Smooth muscle cell of the coronary artery (primary cell): ENCODE measurements around the gene CLEC5A. TPM values are rescaled to one million over a fixed set of nuclear protein-coding genes. Genes with fewer than 3 reads are reported as not detected.

Source experiments
- total RNA-seq: library from RNA; depleted of rRNA; stranded (reverse); fragments of >200 nt; gene quantifications from 2 replicates; pipeline ENCODE4 v1.2.3, GENCODE V29; 2014; ENCODE audit warnings: low replicate concordance

The CLEC5A gene
- total RNA-seq = not detected in 2 replicates

GRCh38 chr7:141946796-141947195, at the start of gene CLEC5A:
TSS of gene CLEC5A (minus strand) at chr7:141946974. CDS start at chr7:141946292, 682 bp downstream.

GRCh38 chr7:141973673-141974072, 26.9 kb upstream of the CLEC5A start, which contains the start of gene TAS2R38:
TSS of gene TAS2R38 (minus strand) at chr7:141973773. CDS start at chr7:141973689, 84 bp downstream.

GRCh38 chr7:141916099-141916498, 30.7 kb downstream of the CLEC5A start, which contains the start of gene OR9A4:
TSS of gene OR9A4 (plus strand) at chr7:141916399. CDS start at chr7:141918876, 2,477 bp downstream.

Other genes starting within 250 kb of the CLEC5A start
- 7.2 and 13.7 TPM in 2 replicates for gene DENND11, start 244.8 kb downstream of the CLEC5A start, total RNA-seq
- gene WEE2, start 238.6 kb downstream of the CLEC5A start, total RNA-seq = not detected in 2 replicates
- gene SSBP1, start 208.6 kb downstream of the CLEC5A start, total RNA-seq = 77.3 and 178 TPM in 2 replicates
- gene TAS2R3, start 182.9 kb downstream of the CLEC5A start, total RNA-seq = 0.68 and 1.8 TPM in 2 replicates
- 0.38 and 0.70 TPM in 2 replicates for gene TAS2R4, start 170.3 kb downstream of the CLEC5A start, total RNA-seq
- 0.38 and 0.59 TPM in 2 replicates for gene TAS2R5, start 156.8 kb downstream of the CLEC5A start, total RNA-seq
- gene PRSS37, start 105.5 kb downstream of the CLEC5A start, total RNA-seq = not detected in 2 replicates
- gene OR9A4, start 30.6 kb downstream of the CLEC5A start, total RNA-seq = not detected in 2 replicates
- not detected in 2 replicates for gene TAS2R38, start 26.8 kb upstream of the CLEC5A start, total RNA-seq
- gene MGAM, start 48.9 kb upstream of the CLEC5A start, total RNA-seq = under 0.01 TPM in 2 replicates
- not detected in 2 replicates for gene MGAM2, start 164.7 kb upstream of the CLEC5A start, total RNA-seq